ENCODE results near the gene PIGH. TPM values are rescaled to one million over a fixed set of nuclear protein-coding genes. Genes with fewer than 3 reads are reported as not detected.

PIGH gene
- total and polyA plus RNA-seq, 5 donors from 2014 or later = 34.8 to 46.2 (median 36.8) TPM

DNA sequence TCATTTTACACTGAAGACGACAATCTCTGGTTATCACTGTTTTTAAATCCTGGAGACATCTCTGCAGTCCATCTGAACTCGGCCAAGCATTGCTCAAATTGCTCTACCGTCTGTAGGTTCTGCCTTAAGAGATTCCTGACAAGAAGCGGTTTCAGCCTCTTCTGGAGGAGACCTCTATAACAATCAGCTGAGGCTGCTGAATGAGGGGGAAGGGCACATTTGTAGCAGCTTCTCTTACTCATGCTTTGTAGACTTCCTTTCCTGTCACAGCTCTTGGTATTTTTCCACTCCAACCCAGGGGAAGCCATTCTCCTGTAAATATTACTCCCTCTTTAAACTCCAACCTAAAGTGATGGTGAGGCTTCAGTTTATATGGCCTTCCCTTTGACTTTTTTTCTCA is 22.6 kb upstream of the PIGH start:
- DNase-seq = peak in 1 of 3 donors; percentile 54
- Histone ChIP-seq H3K27me3 (ENCODE audit: control insufficient read depth, insufficient read depth, low read length) (peaks cover 4% of the 10 kb centered on the region), H3K27ac (ENCODE audit: insufficient read depth, low read length, poor library complexity, severe bottlenecking) (no peak overlapping the region), H3K4me3 (ENCODE audit: low read depth, low read length) (no peak overlapping the region), H3K4me1 (ENCODE audit: control insufficient read depth, insufficient read depth, low read length, poor library complexity, severe bottlenecking) (peaks cover 20% of the 10 kb centered on the region), H3K9me3 (ENCODE audit: control insufficient read depth in 2 of 2, low read length in 2 of 2) (no peaks in the 10 kb centered on the region), H3K36me3 (ENCODE audit: control insufficient read depth, insufficient read depth, low read length) (no peaks in the 10 kb centered on the region)
- peaks cover 22 to 32% (median 28%) of the 10 kb centered on the region in 4 donors for H3K4me1 Mint-ChIP-seq
- H3K36me3 Mint-ChIP-seq = no peaks in the 10 kb centered on the region
- peak overlapping the region in 2 of 3 donors; percentile 54 for H3K27ac Mint-ChIP-seq
- H3K9me3 Mint-ChIP-seq = no peaks in the 10 kb centered on the region
- H3K4me3 Mint-ChIP-seq = peak overlapping the region in 1 of 4 donors; percentile 78
- H3K27me3 Mint-ChIP-seq = peaks cover 22% of the 10 kb centered on the region
- no peak for ATAC-seq (ENCODE audit: low read depth in 2 of 2)

DNA sequence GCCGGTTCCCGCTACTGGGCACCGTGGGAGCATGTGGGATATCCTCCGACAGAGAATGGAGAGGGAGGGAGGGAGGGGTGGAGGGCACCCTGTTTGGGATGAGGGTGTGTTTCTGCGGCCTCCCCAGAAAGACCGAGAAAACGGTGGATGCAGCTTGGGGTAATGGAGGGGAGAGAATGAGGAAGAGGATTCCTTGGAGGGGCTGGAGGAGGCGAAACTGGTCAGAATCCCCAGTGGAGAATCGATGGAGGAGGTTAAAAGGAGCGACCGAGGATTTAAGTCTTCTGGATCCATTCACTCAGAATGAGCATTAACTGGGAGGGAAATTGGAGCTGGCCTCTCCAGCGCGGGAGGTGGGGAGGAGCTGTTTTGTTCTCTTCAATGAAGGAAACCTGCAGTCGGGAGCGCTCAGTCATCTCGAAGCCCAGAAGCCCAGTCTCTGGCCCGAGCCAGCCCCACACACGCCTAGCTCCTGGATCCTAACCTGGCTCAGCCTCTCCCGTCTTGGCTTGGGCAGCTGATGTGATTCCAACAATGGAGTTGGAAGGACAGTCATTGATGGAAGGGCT is 20.2 kb upstream of the PIGH start:
- Histone ChIP-seq H3K4me1 (ENCODE audit: control insufficient read depth, insufficient read depth, low read length, poor library complexity, severe bottlenecking) (peaks cover 20% of the 10 kb centered on the region), H3K27ac (ENCODE audit: insufficient read depth, low read length, poor library complexity, severe bottlenecking) (peak overlapping the region; percentile 86), H3K4me3 (ENCODE audit: low read depth, low read length) (peak overlapping the region; percentile 76), H3K36me3 (ENCODE audit: control insufficient read depth, insufficient read depth, low read length) (no peaks in the 10 kb centered on the region), H3K9me3 (ENCODE audit: control insufficient read depth in 2 of 2, low read length in 2 of 2) (no peaks in the 10 kb centered on the region), H3K27me3 (ENCODE audit: control insufficient read depth, insufficient read depth, low read length) (peaks cover 4% of the 10 kb centered on the region)
- H3K9me3 Mint-ChIP-seq = no peaks in the 10 kb centered on the region
- no peak for ATAC-seq (ENCODE audit: low read depth in 2 of 2)
- no peak for DNase-seq
- no peaks in the 10 kb centered on the region for H3K36me3 Mint-ChIP-seq
- H3K27me3 Mint-ChIP-seq = peaks cover 22% of the 10 kb centered on the region
- peak overlapping the region; percentile 91 to 97 (median 92) for H3K4me3 Mint-ChIP-seq
- peaks cover 22 to 32% (median 28%) of the 10 kb centered on the region in 4 donors for H3K4me1 Mint-ChIP-seq
- peak overlapping the region in 2 of 3 donors; percentile 81 to 98 for H3K27ac Mint-ChIP-seq

- no peaks in the 10 kb centered on the region for H3K36me3 Mint-ChIP-seq
- ATAC-seq (ENCODE audit: low read depth in 2 of 2) = peak; percentile 91 to 94
- Histone ChIP-seq H3K27me3 (ENCODE audit: control insufficient read depth, insufficient read depth, low read length) (peaks cover 4% of the 10 kb centered on the region), H3K36me3 (ENCODE audit: control insufficient read depth, insufficient read depth, low read length) (no peaks in the 10 kb centered on the region), H3K27ac (ENCODE audit: insufficient read depth, low read length, poor library complexity, severe bottlenecking) (peak within 1 kb of the TSS; percentile 86), H3K4me1 (ENCODE audit: control insufficient read depth, insufficient read depth, low read length, poor library complexity, severe bottlenecking) (peaks cover 20% of the 10 kb centered on the region), H3K4me3 (ENCODE audit: low read depth, low read length) (peak within 1 kb of the TSS; percentile 76), H3K9me3 (ENCODE audit: control insufficient read depth in 2 of 2, low read length in 2 of 2) (no peaks in the 10 kb centered on the region)
- H3K4me1 Mint-ChIP-seq = peaks cover 22 to 32% (median 28%) of the 10 kb centered on the region in 4 donors
- peak within 1 kb of the TSS; percentile 86 to 98 (median 96) for H3K27ac Mint-ChIP-seq
- H3K9me3 Mint-ChIP-seq = no peaks in the 10 kb centered on the region
- peak; percentile 95 to 97 (median 96) for DNase-seq
- H3K4me3 Mint-ChIP-seq = peak within 1 kb of the TSS; percentile 91 to 97 (median 92)
- peaks cover 22% of the 10 kb centered on the region for H3K27me3 Mint-ChIP-seq
Observed at GRCh38 chr14:67619446-67620216, 19.6 kb upstream of the PIGH start, which contains the start of gene ARG2. Gene ARG2 (plus strand): TSS chr14:67619920. CDS start chr14:67619978, 58 bp downstream.

DNA sequence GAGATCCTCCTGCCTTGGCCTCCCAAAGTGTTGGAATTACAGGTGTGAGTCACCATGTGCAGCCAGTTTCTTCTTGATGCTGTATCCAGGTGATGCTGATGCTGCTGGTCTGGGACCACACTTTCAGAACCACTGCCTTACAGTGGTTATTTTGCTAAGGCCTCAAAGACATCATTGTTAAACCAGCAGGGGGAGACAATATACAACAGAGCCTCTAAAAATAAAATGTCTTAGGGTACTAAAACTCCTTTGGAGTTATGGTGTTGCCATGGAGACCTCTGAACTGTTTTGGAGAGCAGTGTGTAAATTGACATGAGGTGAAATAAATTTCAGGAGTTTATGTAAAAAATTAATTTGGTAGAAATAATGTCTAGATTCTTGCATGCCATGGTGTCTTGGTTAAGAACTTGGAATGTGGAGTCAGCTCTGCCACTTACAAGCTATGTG is 18.6 kb upstream of the PIGH start:
- Mint-ChIP-seq H3K27me3 (peaks cover 22% of the 10 kb centered on the region), H3K4me3 (peak overlapping the region; percentile 91 to 97 (median 92)), H3K4me1 (peaks cover 22 to 32% (median 28%) of the 10 kb centered on the region in 4 donors), H3K9me3 (no peaks in the 10 kb centered on the region), H3K36me3 (no peaks in the 10 kb centered on the region), H3K27ac (peak overlapping the region; percentile 20 to 98 (median 96))
- peak overlapping the region; percentile 86 for H3K27ac ChIP-seq (ENCODE audit: insufficient read depth, low read length, poor library complexity, severe bottlenecking)
- ATAC-seq (ENCODE audit: low read depth in 2 of 2) (peak; percentile 32 to 41), DNase-seq (peak; percentile 34 to 78 (median 74))
- peak overlapping the region; percentile 61 for H3K4me3 ChIP-seq (ENCODE audit: low read depth, low read length)
- no peaks in the 10 kb centered on the region for H3K36me3 ChIP-seq (ENCODE audit: control insufficient read depth, insufficient read depth, low read length)
- H3K9me3 ChIP-seq (ENCODE audit: control insufficient read depth in 2 of 2, low read length in 2 of 2) = no peaks in the 10 kb centered on the region
- peaks cover 20% of the 10 kb centered on the region for H3K4me1 ChIP-seq (ENCODE audit: control insufficient read depth, insufficient read depth, low read length, poor library complexity, severe bottlenecking)
- peaks cover 4% of the 10 kb centered on the region for H3K27me3 ChIP-seq (ENCODE audit: control insufficient read depth, insufficient read depth, low read length)

GRCh38 chr14:67610491-67610890 is 10.4 kb upstream of the PIGH start:
- no peak overlapping the region for H3K4me3 Mint-ChIP-seq
- DNase-seq (no peak), ATAC-seq (ENCODE audit: low read depth in 2 of 2) (no peak)
- H3K4me1 Mint-ChIP-seq = no peaks in the 10 kb centered on the region
- H3K4me1 ChIP-seq (ENCODE audit: control insufficient read depth, insufficient read depth, low read length, poor library complexity, severe bottlenecking) = no peaks in the 10 kb centered on the region
- H3K27ac ChIP-seq (ENCODE audit: insufficient read depth, low read length, poor library complexity, severe bottlenecking) = no peak overlapping the region
- no peak overlapping the region for H3K4me3 ChIP-seq (ENCODE audit: low read depth, low read length)
- no peak overlapping the region for H3K27ac Mint-ChIP-seq
- H3K36me3 Mint-ChIP-seq = no peaks in the 10 kb centered on the region
- no peaks in the 10 kb centered on the region for H3K9me3 Mint-ChIP-seq
- H3K27me3 Mint-ChIP-seq = peaks cover 21% of the 10 kb centered on the region
- H3K36me3 ChIP-seq (ENCODE audit: control insufficient read depth, insufficient read depth, low read length) = no peaks in the 10 kb centered on the region
- no peaks in the 10 kb centered on the region for H3K9me3 ChIP-seq (ENCODE audit: control insufficient read depth in 2 of 2, low read length in 2 of 2)
- H3K27me3 ChIP-seq (ENCODE audit: control insufficient read depth, insufficient read depth, low read length) = no peaks in the 10 kb centered on the region

- no peaks in the 10 kb centered on the region for H3K4me1 Mint-ChIP-seq
- no peaks in the 10 kb centered on the region for H3K4me1 ChIP-seq (ENCODE audit: control insufficient read depth, insufficient read depth, low read length, poor library complexity, severe bottlenecking)
- DNase-seq (no peak), ATAC-seq (ENCODE audit: low read depth in 2 of 2) (no peak)
- no peaks in the 10 kb centered on the region for H3K27me3 ChIP-seq (ENCODE audit: control insufficient read depth, insufficient read depth, low read length)
- no peak overlapping the region for H3K27ac ChIP-seq (ENCODE audit: insufficient read depth, low read length, poor library complexity, severe bottlenecking)
- H3K36me3 Mint-ChIP-seq = no peaks in the 10 kb centered on the region
- H3K9me3 ChIP-seq (ENCODE audit: control insufficient read depth in 2 of 2, low read length in 2 of 2) = no peaks in the 10 kb centered on the region
- H3K9me3 Mint-ChIP-seq = no peaks in the 10 kb centered on the region
- peaks cover 24% of the 10 kb centered on the region for H3K27me3 Mint-ChIP-seq
- no peaks in the 10 kb centered on the region for H3K36me3 ChIP-seq (ENCODE audit: control insufficient read depth, insufficient read depth, low read length)
- no peak overlapping the region for H3K27ac Mint-ChIP-seq
- H3K4me3 Mint-ChIP-seq = no peak overlapping the region
- no peak overlapping the region for H3K4me3 ChIP-seq (ENCODE audit: low read depth, low read length)
Observed at GRCh38 chr14:67609642-67610310, 9.7 kb upstream of the PIGH start.

DNA sequence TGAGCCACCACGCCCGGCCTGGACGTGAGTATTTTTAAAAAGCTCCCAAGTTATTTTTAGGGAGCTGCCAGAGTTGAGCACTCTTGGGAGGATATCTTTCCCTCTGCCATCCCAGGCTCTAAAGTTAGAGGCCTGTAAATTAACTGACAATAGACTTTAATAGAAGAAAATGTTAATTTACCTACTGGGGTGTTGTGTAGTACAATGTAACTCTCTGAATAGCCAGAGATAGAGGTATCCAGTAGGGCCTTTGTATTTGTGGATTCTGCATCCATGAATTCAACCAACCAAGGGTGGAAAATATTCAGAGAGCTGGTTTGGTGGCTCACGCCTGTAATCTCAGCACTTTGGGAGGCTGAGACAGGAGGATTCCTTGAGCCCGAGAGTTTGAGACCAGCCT is 7.6 kb upstream of the PIGH start:
- no peaks in the 10 kb centered on the region for H3K4me1 Mint-ChIP-seq
- H3K9me3 Mint-ChIP-seq = no peaks in the 10 kb centered on the region
- no peak overlapping the region for H3K27ac Mint-ChIP-seq
- no peaks in the 10 kb centered on the region for H3K36me3 ChIP-seq (ENCODE audit: control insufficient read depth, insufficient read depth, low read length)
- peaks cover 32% of the 10 kb centered on the region for H3K27me3 Mint-ChIP-seq
- H3K4me3 ChIP-seq (ENCODE audit: low read depth, low read length) = no peak overlapping the region
- no peaks in the 10 kb centered on the region for H3K4me1 ChIP-seq (ENCODE audit: control insufficient read depth, insufficient read depth, low read length, poor library complexity, severe bottlenecking)
- H3K9me3 ChIP-seq (ENCODE audit: control insufficient read depth in 2 of 2, low read length in 2 of 2) = no peaks in the 10 kb centered on the region
- H3K27me3 ChIP-seq (ENCODE audit: control insufficient read depth, insufficient read depth, low read length) = no peaks in the 10 kb centered on the region
- ATAC-seq (ENCODE audit: low read depth in 2 of 2) = no peak
- no peak overlapping the region for H3K27ac ChIP-seq (ENCODE audit: insufficient read depth, low read length, poor library complexity, severe bottlenecking)
- no peak for DNase-seq
- H3K36me3 Mint-ChIP-seq = no peaks in the 10 kb centered on the region
- no peak overlapping the region for H3K4me3 Mint-ChIP-seq
